T-helper 1 cell treated with Interleukin-12 subunit alpha and Interleukin-12 subunit beta and Interleukin-4 antibody, amounts not matched to agents 30 ng/mL and 1 ng/mL, for 36 hours (primary cell): ENCODE results near the gene EMX2. TPM values are rescaled to one million over a fixed set of nuclear protein-coding genes. Genes with fewer than 3 reads are reported as not detected.

Experiments
- intact Hi-C: fragments of 100-400 bp; cut with micrococcal nuclease; formaldehyde crosslinking; loops from one replicate; pipeline ENCODE4 v1.15.1; 2024
- total RNA-seq: library from RNA; stranded (reverse); gene quantifications from 2 replicates; pipeline ENCODE4 v1.2.3, GENCODE V29; 2022

EMX2 gene
- total RNA-seq, 1 donor from 2014 or later, result not detected

- intact Hi-C loops, result no loop called here
These were observed 52.2 kb downstream of the EMX2 start for GRCh38 chr10:117594722-117595121.

- intact Hi-C loops, result no loop called here
These were observed 54.2 kb downstream of the EMX2 start for GRCh38 chr10:117596706-117597105.

GRCh38 chr10:117597216-117597615, 54.7 kb downstream of the EMX2 start:
- intact Hi-C loops, result no loop called here

Other genes with a start within 250 kb of the EMX2 start
- gene PDZD8, start 167.3 kb upstream of the EMX2 start, total RNA-seq, result 16.9 and 17.0 TPM in 2 replicates